HepG2 (cell line): ENCODE measurements around the gene DTNA. TPM values are rescaled to one million over a fixed set of nuclear protein-coding genes. Genes with fewer than 3 reads are reported as not detected.

Experiments
- ATAC-seq: fragments of 200-7000 bp; cut with Tn5 transposase; 3 replicates; pipeline ENCODE4 v1.9.1; 2020; ENCODE audit warnings: mild to moderate bottlenecking, moderate library complexity
- BruUV-seq: library from RNA; stranded (reverse); fragments of 400-500 nt; replicated peaks from 2 replicates; lab custom pipeline; 2021; lab: Mats Ljungman, UMichigan
- CTCF ChIA-PET: fragments of 300-600 bp; formaldehyde crosslinking; extraction: SDS; loops from one replicate; lab custom pipeline; 2021; ENCODE audit warnings: low total read pairs, inconsistent platforms, low intra/inter-chr PET ratio; lab: Yijun Ruan, JAX
- POLR2A ChIA-PET: fragments of 350-600 bp; sonication (Branson Sonifier 250); formaldehyde crosslinking; loops from one replicate; lab custom pipeline; 2020; ENCODE audit warnings: antibody characterized with exemption, inconsistent platforms; lab: Yijun Ruan, JAX
- DNase-seq: peaks from one replicate; pipeline ENCODE4 v3.0.0-alpha.2; 2015; ENCODE audit warnings: low spot score
- FAIRE-seq: peaks from 3 replicates; lab custom pipeline; 2011; peaks lifted over from hg19 to GRCh38; lab: Jason Lieb, UNC
- H2AFZ ChIP-seq: one replicate; pipeline ENCODE4 v1.6.1; 2011; ENCODE audit warnings: low read length, inconsistent platforms
- H3K27ac ChIP-seq: fragments of 300-600 bp; 3 replicates; pipeline ENCODE4 v1.8.0; 2011; ENCODE audit warnings: mixed run types, mild to moderate bottlenecking, mixed read lengths, low read length, inconsistent platforms; ENCODE audit not compliant: insufficient read depth; ENCODE audit errors: extremely low read length
- H3K27me3 ChIP-seq, 2 experiments: fragments of 200-600 bp in 1 of 2; 2 replicates in 1 of 2; 3 replicates in 1 of 2; pipeline versions ENCODE4 v1.6.0 to v1.8.0; 2011; ENCODE audit warnings: low read length in 2 of 2, mild to moderate bottlenecking in 2 of 2, moderate library complexity in 2 of 2, inconsistent platforms in 1 of 2; ENCODE audit not compliant: insufficient read depth in 2 of 2, control insufficient read depth in 1 of 2
- H3K36me3 ChIP-seq, 2 experiments: fragments of 200-600 bp in 1 of 2; replicated peaks in 1 of 2; 2 replicates in 1 of 2; 3 replicates in 1 of 2; pipeline versions ENCODE4 v1.5.1 to v1.8.0; 2011; ENCODE audit warnings: low read length in 2 of 2, inconsistent platforms in 1 of 2; ENCODE audit not compliant: insufficient read depth in 2 of 2, control insufficient read depth in 1 of 2
- H3K4me1 ChIP-seq: 2 replicates; pipeline ENCODE4 v1.5.1; 2012; ENCODE audit warnings: low read length, inconsistent platforms; ENCODE audit not compliant: insufficient read depth
- H3K4me2 ChIP-seq: 2 replicates; pipeline ENCODE4 v1.6.0; 2011; ENCODE audit warnings: low read depth, low read length, inconsistent platforms
- H3K4me3 ChIP-seq, 3 experiments: fragments of 200-600 bp in 1 of 3; sonication (generic), shearing (Covaris generic) in 1 of 3; replicated peaks in 1 of 3; 2 replicates each; pipeline ENCODE4 v1.5.1; 2011 to 2016; ENCODE audit warnings: low read length in 3 of 3, inconsistent platforms in 2 of 3, low read depth in 2 of 3, mild to moderate bottlenecking in 2 of 3, control low read depth in 1 of 3, mixed read lengths in 1 of 3; ENCODE audit not compliant: insufficient read depth in 1 of 3
- H3K79me2 ChIP-seq: one replicate; pipeline ENCODE4 v1.6.1; 2011; ENCODE audit warnings: low read length, inconsistent platforms; ENCODE audit not compliant: insufficient read depth
- H3K9ac ChIP-seq: 2 replicates; pipeline ENCODE4 v1.6.0; 2011; ENCODE audit warnings: mild to moderate bottlenecking, low read depth, low read length, inconsistent platforms; ENCODE audit not compliant: insufficient read depth
- H3K9me3 ChIP-seq: 2 replicates; pipeline ENCODE4 v1.5.1; 2012; ENCODE audit warnings: mild to moderate bottlenecking, low read length
- H4K20me1 ChIP-seq: 2 replicates; pipeline ENCODE4 v1.6.0; 2011; ENCODE audit warnings: inconsistent platforms, mild to moderate bottlenecking, low read length, moderate library complexity; ENCODE audit not compliant: insufficient read depth
- AHR ChIP-seq: IDR thresholded peaks from 2 replicates; pipeline ENCODE4 v1.6.1; 2018; ENCODE audit warnings: missing genetic modification reagents, missing compliant biosample characterization
- FOXA3 ChIP-seq: IDR thresholded peaks from 2 replicates; pipeline ENCODE4 v1.6.1; 2016; ENCODE audit warnings: missing genetic modification reagents, missing compliant biosample characterization
- HHEX ChIP-seq: IDR thresholded peaks from 2 replicates; pipeline ENCODE4 v1.6.1; 2016; ENCODE audit warnings: control low read depth
- IKZF4 ChIP-seq: sonication (generic); formaldehyde crosslinking; IDR thresholded peaks from 2 replicates; pipeline ENCODE4 v1.5.1; 2020; ENCODE audit warnings: borderline replicate concordance, mild to moderate bottlenecking, low read depth, missing genetic modification reagents; ENCODE audit errors: not compliant biosample characterization
- PAF1 ChIP-seq: IDR thresholded peaks from 2 replicates; pipeline ENCODE4 v1.6.1; 2016; ENCODE audit warnings: missing genetic modification reagents, missing compliant biosample characterization
- RBAK ChIP-seq: sonication (generic); formaldehyde crosslinking; IDR thresholded peaks from 2 replicates; pipeline ENCODE4 v1.5.1; 2020; ENCODE audit warnings: mild to moderate bottlenecking, missing genetic modification reagents
- SOX5 ChIP-seq: IDR thresholded peaks from 2 replicates; pipeline ENCODE4 v1.6.1; 2016; ENCODE audit warnings: borderline replicate concordance
- ZFP62 ChIP-seq: sonication (generic); formaldehyde crosslinking; IDR thresholded peaks from 2 replicates; pipeline ENCODE4 v1.4.0; 2020; ENCODE audit warnings: missing genetic modification reagents
- ZNF205 ChIP-seq: IDR thresholded peaks from 2 replicates; pipeline ENCODE4 v1.6.1; 2018; ENCODE audit warnings: missing biosample characterization, missing genetic modification reagents
- ZNF543 ChIP-seq: sonication (generic); formaldehyde crosslinking; IDR thresholded peaks from 2 replicates; pipeline ENCODE4 v1.4.0; 2020; ENCODE audit warnings: mild to moderate bottlenecking, missing genetic modification reagents
- WGBS: methylation state at CpG from one replicate; pipeline ENCODE4 v1.1.6; 2017; ENCODE audit warnings: low lambda C conversion rate; 5-methylcytosine and 5-hydroxymethylcytosine counted together
- in situ Hi-C: cut with HindIII; loops from 2 replicates; pipeline ENCODE4 v1.10.0; 2017; ENCODE audit warnings: low pct_unique_long_range_greater_than_20kb; ENCODE audit not compliant: extremely low pct_ligation_motif_present
- intact Hi-C: fragments of 100-400 bp; cut with micrococcal nuclease; formaldehyde crosslinking; loops from one replicate; pipeline ENCODE4 v1.10.0; 2022; ENCODE audit not compliant: unreplicated experiment
- polyA plus RNA-seq, 8 experiments: library from polyadenylated mRNA; depleted of rRNA in 3 of 8; stranded (reverse) in 7 of 8; unstranded in 1 of 8; fragments of >200 nt; fragmentation: Illumina TruSeq in 4 of 8; extraction: Trizol in 4 of 8; gene quantifications; 2 replicates each; pipeline versions ENCODE4 v1.2.1 to v1.2.3, GENCODE V29; 2011 to 2016; ENCODE audit warnings: low read depth in 4 of 8, missing spikeins in 1 of 8, mixed read lengths in 1 of 8; ENCODE audit not compliant: insufficient read depth in 1 of 8
- total RNA-seq, 5 experiments: library from RNA; depleted of rRNA; stranded (reverse); fragments of >200 nt; fragmentation: Illumina TruSeq; extraction: Trizol; gene quantifications; 2 replicates each; pipeline ENCODE4 v1.2.3, GENCODE V29; 2016; ENCODE audit warnings: low read depth in 1 of 5
- TF ChIP-seq, protein P1 (sequence below): IDR thresholded peaks from 2 replicates; pipeline ENCODE4 v1.6.1; 2016
- TF ChIP-seq, protein P2 (sequence below): sonication (generic); formaldehyde crosslinking; IDR thresholded peaks from 2 replicates; pipeline ENCODE4 v1.8.1; 2023; ENCODE audit warnings: missing genetic modification reagents, inconsistent platforms, borderline replicate concordance
- TF ChIP-seq, protein P3 (sequence below): sonication (generic); formaldehyde crosslinking; IDR thresholded peaks from 2 replicates; pipeline ENCODE4 v1.5.0; 2020; ENCODE audit warnings: missing genetic modification reagents, mild to moderate bottlenecking, borderline replicate concordance
- TF ChIP-seq, protein P4 (sequence below): sonication (generic); formaldehyde crosslinking; IDR thresholded peaks from 2 replicates; pipeline ENCODE4 v1.4.0; 2020; ENCODE audit warnings: missing genetic modification reagents, borderline replicate concordance
- TF ChIP-seq, protein P5 (sequence below): sonication (generic); formaldehyde crosslinking; IDR thresholded peaks from 2 replicates; pipeline ENCODE4 v1.4.0; 2020; ENCODE audit warnings: mild to moderate bottlenecking, missing genetic modification reagents

The DTNA gene
- total and polyA plus RNA-seq, 2 of the 13 experiments (the other 11 are each of a cell fraction or from before 2014, with no cell fraction given), result 8.5 to 29.0 TPM

DNA sequence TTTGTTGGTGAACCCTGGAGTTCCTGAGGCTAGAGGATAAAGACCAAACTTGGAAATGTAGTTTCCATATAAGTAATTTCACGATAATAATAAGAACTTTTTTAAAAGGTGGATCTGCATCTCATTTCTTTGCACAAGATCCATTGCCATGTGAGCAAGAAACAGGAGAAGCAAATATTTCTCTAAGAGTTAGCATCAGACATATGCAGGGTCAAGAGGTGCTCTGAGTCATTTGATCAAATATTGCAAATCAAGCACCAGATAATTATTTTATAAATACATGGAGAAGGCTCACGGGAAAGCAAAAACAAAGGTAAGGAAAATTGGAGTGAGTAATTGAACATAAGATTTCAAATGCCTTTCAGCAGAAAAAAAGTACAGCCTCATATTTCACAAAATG lies 118.0 kb downstream of the DTNA start (continued):
- no peak for TF ChIP-seq IKZF4 (CRISPR knock-in tag)
- TF ChIP-seq, protein P1, sequence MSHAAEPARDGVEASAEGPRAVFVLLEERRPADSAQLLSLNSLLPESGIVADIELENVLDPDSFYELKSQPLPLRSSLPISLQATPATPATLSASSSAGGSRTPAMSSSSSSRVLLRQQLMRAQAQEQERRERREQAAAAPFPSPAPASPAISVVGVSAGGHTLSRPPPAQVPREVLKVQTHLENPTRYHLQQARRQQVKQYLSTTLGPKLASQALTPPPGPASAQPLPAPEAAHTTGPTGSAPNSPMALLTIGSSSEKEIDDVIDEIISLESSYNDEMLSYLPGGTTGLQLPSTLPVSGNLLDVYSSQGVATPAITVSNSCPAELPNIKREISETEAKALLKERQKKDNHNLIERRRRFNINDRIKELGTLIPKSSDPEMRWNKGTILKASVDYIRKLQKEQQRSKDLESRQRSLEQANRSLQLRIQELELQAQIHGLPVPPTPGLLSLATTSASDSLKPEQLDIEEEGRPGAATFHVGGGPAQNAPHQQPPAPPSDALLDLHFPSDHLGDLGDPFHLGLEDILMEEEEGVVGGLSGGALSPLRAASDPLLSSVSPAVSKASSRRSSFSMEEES (CRISPR knock-in tag), result no peak
- TF ChIP-seq AHR (CRISPR knock-in tag), result no peak
- no peak for TF ChIP-seq SOX5 (CRISPR knock-in tag)

DNA sequence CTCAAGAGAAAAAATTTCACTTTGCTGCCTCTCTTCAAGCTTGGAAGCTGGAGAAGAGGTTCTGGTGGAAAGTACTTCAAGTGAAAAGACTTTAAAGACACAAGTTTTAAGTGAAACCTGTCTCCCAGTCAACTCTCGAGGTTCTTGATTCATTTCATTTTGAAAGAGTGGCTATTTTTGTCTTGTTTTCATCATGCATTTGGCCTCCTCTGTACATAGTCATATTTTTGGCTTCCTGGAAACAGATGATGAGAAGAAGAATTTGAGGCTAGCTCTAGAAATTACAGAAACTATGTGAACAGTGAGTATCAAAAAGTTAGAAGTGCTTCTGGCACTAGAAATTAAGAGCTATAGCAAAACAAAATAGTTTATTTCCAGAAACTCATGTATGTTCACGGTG lies 124.8 kb downstream of the DTNA start:
- no peak overlapping the region for H3K4me3 ChIP-seq
- no peaks in the 10 kb centered on the region for H3K79me2 ChIP-seq
- no TSS peak for BruUV-seq
- no peak overlapping the region for H3K4me2 ChIP-seq
- H4K20me1 ChIP-seq, result no peaks in the 10 kb centered on the region
- H3K9ac ChIP-seq, result no peak overlapping the region
- ATAC-seq (no peak), FAIRE-seq (no peak), DNase-seq (no peak)
- ChIA-PET POLR2A (no interaction called here), CTCF (no interaction called here)
- peaks cover 8% of the 10 kb centered on the region; the same call in 1 of the 2 replicates for H3K4me1 ChIP-seq
- H2AFZ ChIP-seq, result no peak overlapping the region
- 69% methylated on average over 2 of the region's 2 CpGs for WGBS
- no peak overlapping the region for H3K27ac ChIP-seq
- intact Hi-C loops, result no loop called here
- H3K36me3 ChIP-seq, result no peaks in the 10 kb centered on the region
- in situ Hi-C loops, result no loop called here
- H3K27me3 ChIP-seq, result no peaks in the 10 kb centered on the region
- H3K9me3 ChIP-seq, result no peaks in the 10 kb centered on the region
- TF ChIP-seq ZNF543 (CRISPR knock-in tag) (no peak), ZFP62 (CRISPR knock-in tag) (no peak), RBAK (CRISPR knock-in tag) (no peak), HHEX (CRISPR knock-in tag) (no peak), ZNF205 (CRISPR knock-in tag) (no peak), PAF1 (no peak), FOXA3 (CRISPR knock-in tag) (no peak)
- TF ChIP-seq, protein P2, sequence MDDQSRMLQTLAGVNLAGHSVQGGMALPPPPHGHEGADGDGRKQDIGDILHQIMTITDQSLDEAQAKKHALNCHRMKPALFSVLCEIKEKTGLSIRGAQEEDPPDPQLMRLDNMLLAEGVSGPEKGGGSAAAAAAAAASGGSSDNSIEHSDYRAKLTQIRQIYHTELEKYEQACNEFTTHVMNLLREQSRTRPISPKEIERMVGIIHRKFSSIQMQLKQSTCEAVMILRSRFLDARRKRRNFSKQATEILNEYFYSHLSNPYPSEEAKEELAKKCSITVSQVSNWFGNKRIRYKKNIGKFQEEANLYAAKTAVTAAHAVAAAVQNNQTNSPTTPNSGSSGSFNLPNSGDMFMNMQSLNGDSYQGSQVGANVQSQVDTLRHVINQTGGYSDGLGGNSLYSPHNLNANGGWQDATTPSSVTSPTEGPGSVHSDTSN (CRISPR knock-in tag), result no peak
- TF ChIP-seq, protein P3, sequence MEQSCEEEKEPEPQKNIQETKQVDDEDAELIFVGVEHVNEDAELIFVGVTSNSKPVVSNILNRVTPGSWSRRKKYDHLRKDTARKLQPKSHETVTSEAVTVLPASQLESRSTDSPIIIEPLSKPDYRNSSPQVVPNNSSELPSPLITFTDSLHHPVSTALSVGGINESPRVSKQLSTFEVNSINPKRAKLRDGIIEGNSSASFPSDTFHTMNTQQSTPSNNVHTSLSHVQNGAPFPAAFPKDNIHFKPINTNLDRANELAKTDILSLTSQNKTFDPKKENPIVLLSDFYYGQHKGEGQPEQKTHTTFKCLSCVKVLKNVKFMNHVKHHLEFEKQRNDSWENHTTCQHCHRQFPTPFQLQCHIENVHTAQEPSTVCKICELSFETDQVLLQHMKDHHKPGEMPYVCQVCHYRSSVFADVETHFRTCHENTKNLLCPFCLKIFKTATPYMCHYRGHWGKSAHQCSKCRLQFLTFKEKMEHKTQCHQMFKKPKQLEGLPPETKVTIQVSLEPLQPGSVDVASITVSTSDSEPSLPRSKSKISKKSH (CRISPR knock-in tag), result no peak
- TF ChIP-seq, protein P4, sequence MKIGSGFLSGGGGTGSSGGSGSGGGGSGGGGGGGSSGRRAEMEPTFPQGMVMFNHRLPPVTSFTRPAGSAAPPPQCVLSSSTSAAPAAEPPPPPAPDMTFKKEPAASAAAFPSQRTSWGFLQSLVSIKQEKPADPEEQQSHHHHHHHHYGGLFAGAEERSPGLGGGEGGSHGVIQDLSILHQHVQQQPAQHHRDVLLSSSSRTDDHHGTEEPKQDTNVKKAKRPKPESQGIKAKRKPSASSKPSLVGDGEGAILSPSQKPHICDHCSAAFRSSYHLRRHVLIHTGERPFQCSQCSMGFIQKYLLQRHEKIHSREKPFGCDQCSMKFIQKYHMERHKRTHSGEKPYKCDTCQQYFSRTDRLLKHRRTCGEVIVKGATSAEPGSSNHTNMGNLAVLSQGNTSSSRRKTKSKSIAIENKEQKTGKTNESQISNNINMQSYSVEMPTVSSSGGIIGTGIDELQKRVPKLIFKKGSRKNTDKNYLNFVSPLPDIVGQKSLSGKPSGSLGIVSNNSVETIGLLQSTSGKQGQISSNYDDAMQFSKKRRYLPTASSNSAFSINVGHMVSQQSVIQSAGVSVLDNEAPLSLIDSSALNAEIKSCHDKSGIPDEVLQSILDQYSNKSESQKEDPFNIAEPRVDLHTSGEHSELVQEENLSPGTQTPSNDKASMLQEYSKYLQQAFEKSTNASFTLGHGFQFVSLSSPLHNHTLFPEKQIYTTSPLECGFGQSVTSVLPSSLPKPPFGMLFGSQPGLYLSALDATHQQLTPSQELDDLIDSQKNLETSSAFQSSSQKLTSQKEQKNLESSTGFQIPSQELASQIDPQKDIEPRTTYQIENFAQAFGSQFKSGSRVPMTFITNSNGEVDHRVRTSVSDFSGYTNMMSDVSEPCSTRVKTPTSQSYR (CRISPR knock-in tag), result no peak
- TF ChIP-seq, protein P5, sequence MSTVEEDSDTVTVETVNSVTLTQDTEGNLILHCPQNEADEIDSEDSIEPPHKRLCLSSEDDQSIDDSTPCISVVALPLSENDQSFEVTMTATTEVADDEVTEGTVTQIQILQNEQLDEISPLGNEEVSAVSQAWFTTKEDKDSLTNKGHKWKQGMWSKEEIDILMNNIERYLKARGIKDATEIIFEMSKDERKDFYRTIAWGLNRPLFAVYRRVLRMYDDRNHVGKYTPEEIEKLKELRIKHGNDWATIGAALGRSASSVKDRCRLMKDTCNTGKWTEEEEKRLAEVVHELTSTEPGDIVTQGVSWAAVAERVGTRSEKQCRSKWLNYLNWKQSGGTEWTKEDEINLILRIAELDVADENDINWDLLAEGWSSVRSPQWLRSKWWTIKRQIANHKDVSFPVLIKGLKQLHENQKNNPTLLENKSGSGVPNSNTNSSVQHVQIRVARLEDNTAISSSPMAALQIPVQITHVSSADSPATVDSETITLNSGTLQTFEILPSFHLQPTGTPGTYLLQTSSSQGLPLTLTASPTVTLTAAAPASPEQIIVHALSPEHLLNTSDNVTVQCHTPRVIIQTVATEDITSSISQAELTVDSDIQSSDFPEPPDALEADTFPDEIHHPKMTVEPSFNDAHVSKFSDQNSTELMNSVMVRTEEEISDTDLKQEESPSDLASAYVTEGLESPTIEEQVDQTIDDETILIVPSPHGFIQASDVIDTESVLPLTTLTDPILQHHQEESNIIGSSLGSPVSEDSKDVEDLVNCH (CRISPR knock-in tag), result no peak
